H1 (cell line): Measurements from ENCODE around the gene GNAO1. TPM values are rescaled to one million over a fixed set of nuclear protein-coding genes. Genes with fewer than 3 reads are reported as not detected.

Experiments used
- CBX8 ChIP-seq: fragments of 300-800, 300-1000 bp; sonication (generic); IDR thresholded peaks from 2 replicates; pipeline ENCODE4 v1.7.1; 2016; ENCODE audit warnings: low read depth, low read length, borderline replicate concordance
- E2F6 ChIP-seq: IDR thresholded peaks from 2 replicates; pipeline ENCODE4 v1.6.1; 2012; ENCODE audit warnings: inconsistent platforms
- YY1 ChIP-seq: IDR thresholded peaks from 2 replicates; pipeline ENCODE4 v1.6.1; 2011; ENCODE audit warnings: low read depth, mild to moderate bottlenecking, low read length
- polyA plus RNA-seq, 7 experiments: library from polyadenylated mRNA; depleted of rRNA in 3 of 7; stranded (reverse) in 5 of 7; unstranded in 2 of 7; fragments of >200 nt in 5 of 7; fragments of 200-250 nt in 2 of 7; gene quantifications; 1 replicate in 5 of 7; 2 replicates in 1 of 7; 4 replicates in 1 of 7; pipeline versions ENCODE4 v1.2.1 to v1.2.3, GENCODE V29; 2011 to 2013; ENCODE audit warnings: missing spikeins in 2 of 7, mixed read lengths in 2 of 7
- total RNA-seq: library from RNA; stranded (reverse); fragmentation: NEBNext Ultra II Directional; extraction: Animal tissue kit (Norgen Biotek cat#: 25700); gene quantifications from 2 replicates; pipeline ENCODE4 v1.2.1, GENCODE V29; 2021

The GNAO1 gene
- total and polyA plus RNA-seq, 2 of the 8 experiments (the other 6 are each of a cell fraction or from before 2014, with no cell fraction given) = 6.7 to 34.4 TPM

GRCh38 chr16:56324406-56324805 lies 133.1 kb downstream of the GNAO1 start (continued):
- TF ChIP-seq E2F6 (no peak), CBX8 (no peak), YY1 (no peak)
- TF ChIP-seq, all 59 proteins: peak for 0
